ENCODE measurements around the gene SH2D4B.
A peak's percentile ranks its signal among the peaks of the same experiment; 100 is the strongest.

Gene SH2D4B

GRCh38 chr10:80589726-80590373 is 52.1 kb downstream of the SH2D4B start:
- no peak for DNase-seq (ENCODE audit: low read depth in 3 of 3)

GRCh38 chr10:80590585-80591125 is 53.0 kb downstream of the SH2D4B start:
- DNase-seq (ENCODE audit: low read depth in 3 of 3): no peak

GRCh38 chr10:80596391-80597257 is 58.9 kb downstream of the SH2D4B start:
- DNase-seq (ENCODE audit: low read depth in 3 of 3): peak in 2 of 3 donors; percentile 14 to 17

- DNase-seq (ENCODE audit: low read depth in 3 of 3): no peak
Observed at GRCh38 chr10:80598084-80598798, 60.5 kb downstream of the SH2D4B start.

GRCh38 chr10:80598951-80599350 is 61.2 kb downstream of the SH2D4B start:
- no peak for DNase-seq (ENCODE audit: low read depth in 3 of 3)

- DNase-seq (ENCODE audit: low read depth in 3 of 3): peak in 2 of 3 donors; percentile 12
Observed at GRCh38 chr10:80599424-80599847, 61.7 kb downstream of the SH2D4B start.

- no peak for DNase-seq (ENCODE audit: low read depth in 3 of 3)
Observed at GRCh38 chr10:80600256-80600655, 62.6 kb downstream of the SH2D4B start.

GRCh38 chr10:80602881-80603280 is 65.2 kb downstream of the SH2D4B start:
- DNase-seq (ENCODE audit: low read depth in 3 of 3): no peak

GRCh38 chr10:80603516-80603915 is 65.8 kb downstream of the SH2D4B start:
- no peak for DNase-seq (ENCODE audit: low read depth in 3 of 3)

- DNase-seq (ENCODE audit: low read depth in 3 of 3): no peak
Observed at GRCh38 chr10:80608706-80609105, 71.0 kb downstream of the SH2D4B start.

- DNase-seq (ENCODE audit: low read depth in 3 of 3): no peak
Observed at GRCh38 chr10:80609331-80609730, 71.6 kb downstream of the SH2D4B start.

GRCh38 chr10:80611481-80612185 is 73.9 kb downstream of the SH2D4B start:
- no peak for DNase-seq (ENCODE audit: low read depth in 3 of 3)

GRCh38 chr10:80612261-80612660 is 74.6 kb downstream of the SH2D4B start:
- no peak for DNase-seq (ENCODE audit: low read depth in 3 of 3)

GRCh38 chr10:80613466-80614170 is 75.9 kb downstream of the SH2D4B start:
- no peak for DNase-seq (ENCODE audit: low read depth in 3 of 3)

- DNase-seq (ENCODE audit: low read depth in 3 of 3): no peak
Observed at GRCh38 chr10:80614576-80615416, 77.1 kb downstream of the SH2D4B start.

GRCh38 chr10:80617807-80618206 is 80.1 kb downstream of the SH2D4B start:
- DNase-seq (ENCODE audit: low read depth in 3 of 3): no peak

GRCh38 chr10:80619036-80619435 is 81.3 kb downstream of the SH2D4B start:
- no peak for DNase-seq (ENCODE audit: low read depth in 3 of 3)

GRCh38 chr10:80622153-80622552 is 84.5 kb downstream of the SH2D4B start:
- no peak for DNase-seq (ENCODE audit: low read depth in 3 of 3)

GRCh38 chr10:80630324-80630723 is 92.6 kb downstream of the SH2D4B start:
- no peak for DNase-seq (ENCODE audit: low read depth in 3 of 3)

- DNase-seq (ENCODE audit: low read depth in 3 of 3): no peak
Observed at GRCh38 chr10:80632742-80633141, 95.0 kb downstream of the SH2D4B start.
